Aorta (tissue), 5 donors: ENCODE data around the gene KLHL11. TPM values are rescaled to one million over a fixed set of nuclear protein-coding genes. Genes with fewer than 3 reads are reported as not detected.

Experiments
- ATAC-seq: fragments of 200-7000 bp; cut with Tn5 transposase; one replicate; pipeline ENCODE4 v1.9.1; 2022; ENCODE audit warnings: moderate library complexity; ENCODE audit not compliant: low FRiP score
- DNase-seq, 2 donors: peaks; one replicate each; pipeline ENCODE4 v3.0.0-alpha.2; 2020
- H3K27ac ChIP-seq, 2 donors: one replicate each; pipeline ENCODE4 v1.5.1; 2013; ENCODE audit warnings: low read length in 2 of 2, mild to moderate bottlenecking in 2 of 2, moderate library complexity in 2 of 2, control low read depth in 1 of 2, inconsistent platforms in 1 of 2, low read depth in 1 of 2
- H3K27me3 ChIP-seq, 2 donors: one replicate each; pipeline ENCODE4 v1.6.1; 2013; ENCODE audit warnings: control low read depth in 1 of 2, low read length in 1 of 2, mild to moderate bottlenecking in 1 of 2, moderate library complexity in 1 of 2; ENCODE audit not compliant: insufficient read depth in 2 of 2, control insufficient read depth in 1 of 2
- H3K36me3 ChIP-seq, 2 donors: one replicate each; pipeline ENCODE4 v1.6.1; 2013; ENCODE audit warnings: control low read depth in 1 of 2, low read length in 1 of 2, mild to moderate bottlenecking in 1 of 2; ENCODE audit not compliant: insufficient read depth in 2 of 2, control insufficient read depth in 1 of 2
- H3K4me1 ChIP-seq, 2 donors: one replicate each; pipeline ENCODE4 v1.6.1; 2013; ENCODE audit warnings: low read length in 2 of 2, control low read depth in 1 of 2, mild to moderate bottlenecking in 1 of 2, moderate library complexity in 1 of 2; ENCODE audit not compliant: insufficient read depth in 2 of 2, control insufficient read depth in 1 of 2
- H3K4me3 ChIP-seq, 2 donors: one replicate each; pipeline ENCODE4 v1.5.1; 2013; ENCODE audit warnings: low read length in 2 of 2, control low read depth in 1 of 2, mild to moderate bottlenecking in 1 of 2
- H3K9me3 ChIP-seq: one replicate; pipeline ENCODE4 v1.6.1; 2013; ENCODE audit warnings: mild to moderate bottlenecking, low read length; ENCODE audit not compliant: control insufficient read depth
- WGBS, 2 donors: extraction: QIAGEN DNeasy Blood & Tissue Kit; methylation state at CpG; one replicate each; pipeline ENCODE4 v1.1.7; 2013; 5-methylcytosine and 5-hydroxymethylcytosine counted together
- intact Hi-C, 2 donors: fragments of 100-400 bp; cut with DNase I; formaldehyde crosslinking; loops; one replicate each; pipeline versions ENCODE4 v1.14.2 to v1.15.0; 2022
- long read RNA-seq, 2 donors: library from polyadenylated mRNA; unstranded; transcript quantifications; one replicate each; pipeline ENCODE4 v2.0.0, GENCODE V29; 2020 to 2021
- polyA plus RNA-seq, 2 donors: library from polyadenylated mRNA; stranded (reverse); fragments of 200-250 nt; gene quantifications; one replicate each; pipeline ENCODE4 v1.2.3, GENCODE V29; 2013
- total RNA-seq, 2 donors: library from RNA; stranded (reverse); fragmentation: NEBNext Ultra II Directional; extraction: Animal tissue kit (Norgen Biotek cat#: 25700); gene quantifications; one replicate each; pipeline ENCODE4 v1.2.1, GENCODE V29; 2021
- donor health status: healthy with polysubstance abuse.
- donor health status: Bipolar disorder and iron deficiency.
- donor health status: DM: no; HTN: no; CAD: no.
- donor health status: DM: no; HTN: no; CAD: no.
- donor health status: DM: yes; HTN: yes; CAD: no.

KLHL11 gene, protein sequence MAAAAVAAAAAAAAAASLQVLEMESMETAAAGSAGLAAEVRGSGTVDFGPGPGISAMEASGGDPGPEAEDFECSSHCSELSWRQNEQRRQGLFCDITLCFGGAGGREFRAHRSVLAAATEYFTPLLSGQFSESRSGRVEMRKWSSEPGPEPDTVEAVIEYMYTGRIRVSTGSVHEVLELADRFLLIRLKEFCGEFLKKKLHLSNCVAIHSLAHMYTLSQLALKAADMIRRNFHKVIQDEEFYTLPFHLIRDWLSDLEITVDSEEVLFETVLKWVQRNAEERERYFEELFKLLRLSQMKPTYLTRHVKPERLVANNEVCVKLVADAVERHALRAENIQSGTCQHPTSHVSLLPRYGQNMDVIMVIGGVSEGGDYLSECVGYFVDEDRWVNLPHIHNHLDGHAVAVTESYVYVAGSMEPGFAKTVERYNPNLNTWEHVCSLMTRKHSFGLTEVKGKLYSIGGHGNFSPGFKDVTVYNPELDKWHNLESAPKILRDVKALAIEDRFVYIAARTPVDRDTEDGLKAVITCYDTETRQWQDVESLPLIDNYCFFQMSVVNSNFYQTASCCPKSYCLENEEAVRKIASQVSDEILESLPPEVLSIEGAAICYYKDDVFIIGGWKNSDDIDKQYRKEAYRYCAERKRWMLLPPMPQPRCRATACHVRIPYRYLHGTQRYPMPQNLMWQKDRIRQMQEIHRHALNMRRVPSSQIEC
- total RNA-seq (10 to 100 TPM; 11.9 TPM), polyA plus RNA-seq (1 to 10 TPM; 1.0 to 1.8 TPM)
- long read RNA-seq, donor 1, partial matches to known transcripts = 0 of 1 reads
- long read RNA-seq, donor 1, other reads (novel, unspliced or antisense) = 1 of 1 reads
- long read RNA-seq, donor 2 = 0 reads

GRCh38 chr17:41864836-41865595, at the start of gene KLHL11:
Gene KLHL11 (minus strand): TSS chr17:41865423. CDS start chr17:41865370, 53 bp downstream.
- Histone ChIP-seq H3K27ac (peak within 1 kb of the TSS; percentile 34 to 68), H3K4me3 (peak within 1 kb of the TSS; percentile 61 to 81), H3K27me3 (no peaks in the 10 kb centered on the region), H3K4me1 (peaks cover 0 to 4% of the 10 kb centered on the region in 2 donors), H3K36me3 (no peaks in the 10 kb centered on the region), H3K9me3 (no peaks in the 10 kb centered on the region)
- 0 to 1% methylated on average over 78 to 90 of the region's 90 CpGs for WGBS, 2 donors
- ATAC-seq = peak; percentile 96
- peak; percentile 92 to 96 for DNase-seq
- intact Hi-C loops = loop anchor here in 1 of 2 donors (2.0 kb wide), 1 partner anchor 28 kb away; the partner anchor contains the start of genes KLHL10 and NT5C3B

GRCh38 chr17:41915020-41915419, 49.8 kb upstream of the KLHL11 start:
- no peak for DNase-seq
- no peaks in the 10 kb centered on the region for H3K4me1 ChIP-seq
- no peak for ATAC-seq
- no peaks in the 10 kb centered on the region for H3K36me3 ChIP-seq
- intact Hi-C loops = no loop called here
- no peak overlapping the region for H3K27ac ChIP-seq
- H3K27me3 ChIP-seq = no peaks in the 10 kb centered on the region
- no peaks in the 10 kb centered on the region for H3K9me3 ChIP-seq
- H3K4me3 ChIP-seq = no peak overlapping the region
- 74 to 79% methylated on average over 5 of the region's 5 CpGs for WGBS, 2 donors

DNA sequence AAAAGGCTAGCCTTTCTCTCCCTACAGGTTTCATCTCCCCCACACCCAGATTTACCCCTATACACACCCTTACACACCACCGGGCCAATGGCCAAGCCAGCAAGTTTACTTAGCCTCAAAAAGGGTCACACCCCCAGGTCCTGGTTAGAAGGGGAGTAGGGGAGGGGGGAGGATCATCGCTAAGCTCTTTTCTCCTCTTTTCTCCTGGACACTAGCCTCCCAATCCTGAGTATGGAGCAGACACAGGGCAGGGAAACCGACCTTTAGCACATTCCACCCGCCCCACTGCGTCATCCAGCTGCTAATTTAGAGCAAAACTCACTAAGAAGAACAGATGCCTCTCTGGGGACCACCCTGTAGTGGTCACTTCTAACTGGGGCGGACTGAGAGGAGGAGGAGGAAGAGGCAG, 49.1 kb upstream of the KLHL11 start:
- Histone ChIP-seq H3K36me3 (no peaks in the 10 kb centered on the region), H3K4me1 (no peaks in the 10 kb centered on the region), H3K27ac (no peak overlapping the region), H3K9me3 (no peaks in the 10 kb centered on the region), H3K4me3 (no peak overlapping the region), H3K27me3 (no peaks in the 10 kb centered on the region)
- 60 to 69% methylated on average over 6 of the region's 6 CpGs for WGBS, 2 donors
- DNase-seq (no peak), ATAC-seq (no peak)
- intact Hi-C loops = no loop called here

DNA sequence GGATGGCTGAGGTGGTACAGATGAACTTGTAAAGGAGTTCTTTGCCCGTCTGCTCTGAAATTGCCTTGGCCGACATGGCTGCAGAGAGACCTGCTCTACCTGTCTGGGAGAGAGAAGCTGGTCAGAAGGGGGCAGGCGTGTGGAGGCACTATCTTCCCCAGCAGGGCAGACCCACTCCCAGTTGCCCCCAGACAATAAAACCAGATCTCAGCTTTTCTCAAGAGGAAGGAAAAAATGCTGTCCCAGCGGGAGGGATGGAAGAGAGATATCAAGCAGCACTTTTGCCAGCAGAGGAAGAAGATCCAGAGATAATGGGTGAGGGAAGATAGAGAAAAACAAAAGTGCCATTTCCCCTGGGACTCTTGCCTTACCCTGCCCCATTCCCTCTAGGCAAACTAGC, 48.6 kb upstream of the KLHL11 start:
- no peaks in the 10 kb centered on the region for H3K27me3 ChIP-seq
- intact Hi-C loops = no loop called here
- no peak overlapping the region for H3K4me3 ChIP-seq
- DNase-seq = no peak
- peaks cover 0 to 3% of the 10 kb centered on the region in 2 donors for H3K36me3 ChIP-seq
- H3K27ac ChIP-seq = no peak overlapping the region
- no peaks in the 10 kb centered on the region for H3K4me1 ChIP-seq
- WGBS, 2 donors = 88 to 96% methylated on average over 4 of the region's 4 CpGs
- ATAC-seq = no peak
- H3K9me3 ChIP-seq = no peaks in the 10 kb centered on the region

DNA sequence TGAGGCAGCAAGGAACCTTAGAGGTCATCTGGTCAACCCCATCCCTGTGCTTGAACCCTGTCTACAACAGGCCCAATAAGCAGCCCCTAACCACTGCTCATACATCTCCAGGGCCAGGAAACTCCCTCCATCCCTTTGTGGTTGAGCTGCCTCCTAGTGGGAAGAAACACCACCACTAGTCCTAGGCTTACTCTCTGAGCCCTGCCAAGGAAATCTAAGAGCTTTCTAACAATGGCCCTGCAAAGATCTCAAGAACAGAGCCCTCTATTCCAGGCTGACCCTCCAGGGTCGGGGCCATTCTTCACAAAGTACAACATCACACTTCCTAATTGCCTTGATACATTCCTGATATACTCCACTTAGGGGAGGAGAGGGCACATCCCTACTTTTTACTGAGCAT, 47.7 kb upstream of the KLHL11 start:
- Histone ChIP-seq H3K27ac (no peak overlapping the region), H3K4me1 (no peaks in the 10 kb centered on the region), H3K27me3 (no peaks in the 10 kb centered on the region), H3K9me3 (no peaks in the 10 kb centered on the region), H3K4me3 (no peak overlapping the region), H3K36me3 (peaks cover 0 to 3% of the 10 kb centered on the region in 2 donors)
- intact Hi-C loops = no loop called here
- DNase-seq = no peak
- 74 to 92% methylated on average over 1 of the region's 1 CpG for WGBS, 2 donors
- no peak for ATAC-seq

GRCh38 chr17:41910701-41911391, 45.6 kb upstream of the KLHL11 start:
- DNase-seq (peak in 1 of 2 donors; percentile 63), ATAC-seq (no peak)
- no peak overlapping the region for H3K27ac ChIP-seq
- intact Hi-C loops = no loop called here
- WGBS, 2 donors = 87 to 89% methylated on average over 13 of the region's 13 CpGs
- H3K4me1 ChIP-seq = no peaks in the 10 kb centered on the region
- H3K27me3 ChIP-seq = no peaks in the 10 kb centered on the region
- no peak overlapping the region for H3K4me3 ChIP-seq
- H3K9me3 ChIP-seq = no peaks in the 10 kb centered on the region
- peaks cover 0 to 3% of the 10 kb centered on the region in 2 donors for H3K36me3 ChIP-seq

GRCh38 chr17:41909088-41909487, 43.9 kb upstream of the KLHL11 start:
- ATAC-seq = no peak
- Histone ChIP-seq H3K36me3 (peaks cover 0 to 13% of the 10 kb centered on the region in 2 donors), H3K27me3 (no peaks in the 10 kb centered on the region), H3K27ac (no peak overlapping the region), H3K4me3 (no peak overlapping the region), H3K9me3 (no peaks in the 10 kb centered on the region), H3K4me1 (no peaks in the 10 kb centered on the region)
- 89 to 91% methylated on average over 13 of the region's 13 CpGs for WGBS, 2 donors
- intact Hi-C loops = no loop called here
- no peak for DNase-seq
